Dermis microvascular lymphatic vessel endothelial cell (primary cell): ENCODE data around the gene LSAMP. TPM values are rescaled to one million over a fixed set of nuclear protein-coding genes. Genes with fewer than 3 reads are reported as not detected.

ENCODE experiments used
- DNase-seq, 2 donors: peaks; one replicate each; pipeline versions ENCODE4 v3.0.0 to v3.0.0-alpha.2; 2010; ENCODE audit warnings: low read depth in 2 of 2
- total RNA-seq: library from RNA; depleted of rRNA; stranded (reverse); fragments of >200 nt; gene quantifications from 2 replicates; pipeline ENCODE4 v1.2.1, GENCODE V29; 2014

Gene LSAMP
- total RNA-seq, 1 donor from 2014 or later: not detected

DNA sequence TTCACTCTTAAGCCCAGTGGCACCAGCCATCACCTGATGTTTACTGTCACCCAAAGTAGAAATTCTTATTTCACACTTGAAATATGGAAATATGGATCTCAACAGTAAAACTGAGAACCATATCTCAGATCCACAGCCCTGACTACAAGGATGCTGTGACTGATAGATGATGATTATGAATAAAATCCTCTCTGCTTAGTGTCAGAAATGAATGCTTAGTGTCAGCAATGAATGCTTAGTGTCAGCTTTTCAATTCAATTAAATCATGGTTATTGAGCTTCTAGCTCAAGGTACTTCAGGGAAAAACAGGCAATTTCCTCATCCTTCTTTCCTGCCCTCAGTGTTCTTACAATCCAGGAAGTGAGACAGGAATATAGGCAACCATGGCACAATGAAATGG is 392.3 kb downstream of the LSAMP start:
- no peak for DNase-seq

DNA sequence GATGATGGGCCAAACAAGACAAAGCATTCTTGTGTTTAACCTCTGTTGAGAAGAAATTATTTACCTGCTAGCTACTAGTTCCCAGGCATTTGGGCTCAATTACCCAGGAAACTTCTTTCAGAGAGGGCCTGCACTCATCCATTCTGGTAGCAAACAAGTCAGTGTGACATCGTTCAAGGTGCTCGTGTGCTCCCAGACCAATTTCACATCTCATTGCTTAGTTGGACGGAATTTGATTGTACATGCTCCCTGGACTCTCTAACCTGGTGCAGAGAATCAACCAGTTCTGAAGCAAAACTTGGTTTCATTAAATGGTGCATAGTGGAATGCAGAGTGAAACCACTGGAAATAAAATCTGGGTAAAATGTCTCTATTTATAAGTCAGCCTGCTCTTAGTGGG is 392.7 kb downstream of the LSAMP start:
- DNase-seq: no peak

- DNase-seq: no peak
Measured at GRCh38 chr3:116051586-116051985, 393.7 kb downstream of the LSAMP start.

GRCh38 chr3:116051040-116051439 is 394.2 kb downstream of the LSAMP start:
- no peak for DNase-seq

GRCh38 chr3:116050311-116050915 is 394.9 kb downstream of the LSAMP start:
- no peak for DNase-seq

DNA sequence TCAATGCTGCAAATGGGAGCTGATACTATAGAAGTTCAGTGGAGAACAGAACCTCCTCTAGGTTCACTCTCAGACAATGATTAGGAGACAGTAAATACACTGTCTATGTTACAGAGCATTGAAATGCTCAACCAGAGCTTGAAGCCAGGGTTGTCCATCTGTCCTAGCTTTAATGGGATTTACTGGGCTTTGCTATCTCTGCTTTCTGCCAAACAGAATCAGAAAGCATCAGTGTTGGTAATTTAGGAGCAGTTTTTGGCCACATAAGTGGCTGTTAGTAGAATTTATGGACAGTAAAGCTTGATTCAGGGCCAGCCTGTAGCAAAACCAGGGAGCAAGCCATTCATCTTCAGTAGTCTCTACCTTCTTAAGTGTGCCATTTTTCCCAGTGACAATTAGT is 396.3 kb downstream of the LSAMP start:
- no peak for DNase-seq

- no peak for DNase-seq
Measured at GRCh38 chr3:116046350-116046749, 398.9 kb downstream of the LSAMP start.

DNA sequence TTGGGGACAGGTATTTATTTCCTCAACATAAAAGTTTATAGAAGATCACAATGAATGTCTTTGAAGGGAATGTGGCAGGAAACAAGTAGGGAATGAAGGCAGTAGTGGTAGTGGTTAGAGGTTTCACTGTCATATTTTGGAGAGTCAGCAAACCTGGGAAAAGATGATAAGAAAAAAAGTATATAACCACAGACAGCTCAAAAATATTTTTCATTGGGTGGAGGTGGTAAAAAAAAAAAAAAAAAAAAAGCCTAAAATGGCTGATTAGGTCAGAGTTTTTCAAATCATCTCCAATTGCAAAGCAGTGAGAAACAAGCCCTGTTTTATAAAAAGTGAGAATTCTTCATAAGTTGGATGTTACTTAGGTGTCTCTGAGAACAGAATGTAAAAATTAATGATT is 400.0 kb downstream of the LSAMP start:
- DNase-seq: no peak

DNA sequence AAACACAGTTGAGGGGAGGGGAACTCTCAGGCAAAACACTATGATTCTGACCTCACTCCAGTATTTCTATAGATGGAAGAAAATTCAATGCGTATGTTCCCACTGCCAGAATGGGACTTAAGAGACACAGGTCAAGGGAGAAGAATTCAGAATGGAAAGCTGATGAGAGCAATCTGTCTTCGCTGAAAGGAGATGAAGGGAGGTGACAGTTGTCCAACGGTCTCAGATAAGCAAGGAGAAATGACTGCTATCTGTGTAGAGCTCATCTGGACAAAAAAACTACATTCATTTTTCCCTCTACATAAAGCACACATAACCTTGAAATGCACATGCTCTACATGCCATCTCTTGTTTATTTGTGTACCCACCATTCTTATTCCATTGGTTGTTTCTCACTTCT is 405.1 kb downstream of the LSAMP start:
- DNase-seq: no peak

DNA sequence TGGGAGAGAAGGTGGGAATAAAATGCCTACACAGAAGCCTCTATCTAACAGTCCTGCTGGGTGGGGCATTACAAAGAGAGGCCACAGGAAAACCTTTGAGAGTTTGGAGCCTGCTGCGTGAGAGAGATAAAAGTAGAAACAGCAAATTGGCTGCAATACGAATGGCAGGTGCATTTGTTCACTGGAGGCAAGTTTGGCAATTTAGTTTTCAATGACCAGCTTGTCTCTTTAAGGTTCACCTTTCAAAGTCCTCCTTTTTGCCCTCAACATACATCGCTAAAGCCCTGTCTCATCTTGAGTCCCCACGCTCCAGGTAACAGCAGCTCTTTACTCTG is 405.7 kb downstream of the LSAMP start:
- DNase-seq: no peak

GRCh38 chr3:116038968-116039650 is 406.2 kb downstream of the LSAMP start:
- no peak for DNase-seq

- no peak for DNase-seq
Measured at GRCh38 chr3:116037954-116038911, 407.1 kb downstream of the LSAMP start.

DNA sequence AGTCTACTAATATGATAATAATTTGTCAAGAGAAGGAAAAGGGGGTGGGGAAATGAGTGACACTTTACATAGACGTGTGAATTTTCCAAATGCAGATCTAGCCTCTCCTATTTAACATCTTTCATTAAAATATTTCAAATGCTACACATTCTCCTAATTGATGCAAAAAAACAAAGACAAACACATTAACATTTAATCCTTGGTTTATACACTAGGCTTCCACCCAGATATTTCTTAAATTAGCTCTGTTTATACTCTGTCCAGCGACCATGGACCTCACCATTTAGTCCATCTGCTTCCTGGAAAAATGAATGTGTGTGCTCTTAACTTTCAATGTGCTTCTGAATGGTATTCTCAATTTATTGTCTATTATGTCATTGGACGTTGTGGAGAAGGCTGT is 409.9 kb downstream of the LSAMP start:
- DNase-seq: no peak

DNA sequence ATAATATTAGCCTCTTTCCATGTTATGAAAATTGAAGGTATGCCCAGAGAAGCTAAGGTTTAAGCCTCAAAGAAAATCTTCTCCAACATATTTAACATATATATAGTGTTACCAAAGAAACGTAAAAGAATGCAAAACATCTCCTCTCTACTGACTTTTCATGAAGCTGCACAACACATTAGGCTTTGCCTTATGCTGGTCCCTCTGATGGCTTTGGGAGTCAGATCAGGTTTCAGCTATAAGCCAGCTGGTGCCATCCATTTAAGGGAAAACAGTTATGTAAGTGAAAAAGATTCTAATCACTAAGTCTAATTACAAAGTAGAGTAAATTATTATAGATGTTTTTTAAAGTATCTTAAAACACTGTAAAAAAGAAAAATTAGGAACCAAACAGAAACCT is 410.5 kb downstream of the LSAMP start:
- no peak for DNase-seq

DNA sequence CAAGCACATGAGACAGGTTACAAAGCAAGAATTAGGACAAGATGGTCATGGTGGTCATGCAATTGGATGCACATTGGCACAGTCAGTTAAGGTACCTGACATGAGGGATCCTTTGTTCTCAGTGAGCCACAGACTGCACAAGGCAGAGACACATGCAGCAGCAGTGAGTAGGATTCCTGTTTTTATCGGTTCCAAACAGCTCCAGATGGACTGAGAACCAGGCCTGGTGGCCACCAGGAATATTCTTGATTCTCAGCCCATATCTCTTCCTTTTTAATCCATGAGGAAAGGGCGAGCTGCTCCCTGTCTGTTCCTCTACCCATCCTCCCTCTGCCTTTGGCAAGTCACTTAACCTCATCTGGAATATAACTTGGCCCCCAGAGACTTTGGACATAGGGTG is 411.2 kb downstream of the LSAMP start:
- DNase-seq: no peak

- DNase-seq: no peak
Measured at GRCh38 chr3:116033516-116033915, 411.8 kb downstream of the LSAMP start.

DNA sequence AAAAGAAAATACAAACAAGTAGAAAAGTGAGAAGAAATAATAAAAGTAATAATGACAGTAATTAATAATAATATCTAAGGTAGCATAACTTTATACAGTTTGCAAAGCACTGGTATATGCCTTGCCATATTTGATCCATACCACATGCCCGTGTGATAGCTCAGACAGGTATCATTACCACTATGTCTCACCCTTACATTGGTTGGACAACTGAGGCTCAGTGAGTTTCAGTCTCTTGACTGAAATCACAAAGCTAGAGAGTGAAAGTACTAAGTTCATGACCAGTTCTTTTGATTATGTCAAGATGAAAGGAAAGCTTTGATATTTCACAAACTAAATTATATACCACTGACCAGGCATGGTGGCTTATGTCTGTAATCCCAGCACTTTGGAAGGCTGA is 413.1 kb downstream of the LSAMP start:
- no peak for DNase-seq

DNA sequence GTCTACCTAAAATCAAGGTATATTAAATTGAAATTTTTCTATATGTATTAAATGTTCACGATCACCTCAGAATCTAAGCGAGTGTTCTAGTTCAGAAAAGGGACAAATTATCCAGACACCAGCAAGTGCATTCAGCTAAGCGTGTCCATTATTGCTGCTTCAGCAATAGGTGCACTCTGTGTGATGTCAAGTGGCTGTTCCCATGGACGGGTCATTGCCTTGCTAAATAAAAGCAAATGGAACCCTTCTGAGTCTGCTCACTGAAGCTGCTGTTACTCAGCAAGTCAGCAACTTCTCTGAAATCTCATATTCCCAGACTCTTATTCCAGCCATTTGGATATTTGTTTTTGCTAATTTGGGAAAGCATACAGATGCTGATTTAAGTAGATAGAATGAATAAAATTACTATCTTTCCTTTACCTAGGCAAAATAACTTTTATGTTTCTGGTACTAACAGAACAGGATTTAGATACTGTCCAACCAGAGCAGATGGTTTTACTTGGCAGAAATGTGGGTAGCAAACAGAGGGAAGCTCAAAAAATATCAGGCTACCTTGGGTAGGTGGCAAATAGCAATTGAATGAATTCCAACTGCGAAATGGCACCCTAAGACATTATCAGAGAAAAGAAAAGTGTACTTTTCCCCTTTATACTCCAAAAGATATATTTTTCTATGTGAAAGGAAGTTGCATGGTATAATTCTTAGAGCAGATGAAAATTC is 415.0 kb downstream of the LSAMP start:
- no peak for DNase-seq

- DNase-seq: no peak
Measured at GRCh38 chr3:116029266-116029665, 416.0 kb downstream of the LSAMP start.

GRCh38 chr3:116028157-116028556 is 417.1 kb downstream of the LSAMP start:
- no peak for DNase-seq

GRCh38 chr3:116020989-116021388 is 424.3 kb downstream of the LSAMP start:
- DNase-seq: no peak

GRCh38 chr3:116020495-116020894 is 424.8 kb downstream of the LSAMP start:
- DNase-seq: no peak
